HCT116 (cell line): ENCODE data around the gene SLC44A4. TPM values are rescaled to one million over a fixed set of nuclear protein-coding genes. Genes with fewer than 3 reads are reported as not detected.

Experiments used
- ATAC-seq: fragments of 200-7000 bp; cut with Tn5 transposase; 2 replicates; pipeline ENCODE4 v1.9.1; 2020; ENCODE audit warnings: mild to moderate bottlenecking, moderate library complexity
- BruUV-seq: library from RNA; stranded (reverse); fragments of 400-500 nt; replicated peaks from 2 replicates; lab custom pipeline; 2021; lab: Mats Ljungman, UMichigan
- CTCF ChIA-PET: fragments of 300-600 bp; sonication (Branson Sonifier 250); formaldehyde crosslinking; loops from one replicate; lab custom pipeline; 2021; ENCODE audit warnings: antibody characterized with exemption; lab: Charles Lee
- POLR2A ChIA-PET: fragments of 300-600, 350-600 bp; sonication (Branson Sonifier 250); formaldehyde crosslinking; loops from one replicate; lab custom pipeline; 2021; ENCODE audit warnings: antibody characterized with exemption; lab: Charles Lee
- RAD21 ChIA-PET, 2 experiments: fragments of 300-600 bp; sonication (Branson Sonifier 250); formaldehyde crosslinking; loops; one replicate each; lab custom pipeline; 2023; ENCODE audit warnings: low total read pairs in 2 of 2; ENCODE audit not compliant: uncharacterized antibody in 2 of 2, unreplicated experiment in 2 of 2, low non-redundant PET in 1 of 2; lab: Charles Lee
- DNase-seq: peaks from one replicate; pipeline ENCODE4 v3.0.0-alpha.2; 2010; ENCODE audit warnings: low read depth, low spot score
- H2AFZ ChIP-seq: fragments of 200-600 bp; shearing (Covaris generic), sonication (generic); 2 replicates; pipeline ENCODE4 v1.6.1; 2017; ENCODE audit warnings: low read depth, mixed run types, mixed read lengths, antibody characterized with exemption, low read length; ENCODE audit not compliant: poor library complexity, severe bottlenecking
- H3K27ac ChIP-seq: 2 replicates; pipeline ENCODE4 v1.5.1; 2012; ENCODE audit warnings: low read depth, low read length
- H3K27me3 ChIP-seq: fragments of 200-600 bp; sonication (generic); 2 replicates; pipeline ENCODE4 v1.6.1; 2016; ENCODE audit warnings: mixed run types, low read length, mixed read lengths; ENCODE audit not compliant: insufficient read depth
- H3K36me3 ChIP-seq, 2 experiments: fragments of 200-500 bp in 1 of 2; fragments of 200-600 bp in 1 of 2; sonication (Bioruptor generic) in 1 of 2; sonication (generic) in 1 of 2; 2 replicates each; pipeline versions ENCODE4 v1.5.1 to v1.6.1; 2014 to 2016; ENCODE audit warnings: low read length in 2 of 2, inconsistent platforms in 1 of 2, mixed read lengths in 1 of 2, mixed run types in 1 of 2; ENCODE audit not compliant: insufficient read depth in 2 of 2, control insufficient read depth in 1 of 2
- H3K4me1 ChIP-seq, 2 experiments: fragments of 200-600 bp in 1 of 2; sonication (generic) in 1 of 2; 2 replicates each; pipeline versions ENCODE4 v1.5.1 to v1.6.1; 2012 to 2017; ENCODE audit warnings: low read length in 2 of 2, inconsistent platforms in 1 of 2, mild to moderate bottlenecking in 1 of 2, mixed read lengths in 1 of 2, mixed run types in 1 of 2, moderate library complexity in 1 of 2; ENCODE audit not compliant: insufficient read depth in 2 of 2, control insufficient read depth in 1 of 2
- H3K4me2 ChIP-seq: fragments of 200-600 bp; sonication (generic); 2 replicates; pipeline ENCODE4 v1.6.1; 2017; ENCODE audit warnings: mixed run types, low read length, mixed read lengths
- H3K4me3 ChIP-seq, 2 experiments: fragments of 200-600 bp in 1 of 2; sonication (generic) in 1 of 2; replicated peaks in 1 of 2; 2 replicates each; pipeline ENCODE4 v1.5.1; 2011 to 2016; ENCODE audit warnings: low read length in 2 of 2, control low read depth in 1 of 2, low read depth in 1 of 2, mild to moderate bottlenecking in 1 of 2, mixed read lengths in 1 of 2, mixed run types in 1 of 2
- H3K79me2 ChIP-seq: fragments of 200-600 bp; sonication (generic); 2 replicates; pipeline ENCODE4 v1.6.1; 2017; ENCODE audit warnings: mild to moderate bottlenecking, mixed run types, low read length, moderate library complexity, mixed read lengths; ENCODE audit not compliant: insufficient read depth
- H3K9ac ChIP-seq: fragments of 200-600 bp; sonication (generic); 2 replicates; pipeline ENCODE4 v1.6.1; 2016; ENCODE audit warnings: low read length, mixed read lengths
- H3K9me2 ChIP-seq: fragments of 200-600 bp; sonication (generic), shearing (Covaris generic); 2 replicates; pipeline ENCODE4 v1.6.1; 2017; ENCODE audit warnings: mixed run types, mild to moderate bottlenecking, moderate library complexity; ENCODE audit not compliant: insufficient read depth
- H3K9me3 ChIP-seq, 2 experiments: fragments of 200-500 bp in 1 of 2; fragments of 200-600 bp in 1 of 2; sonication (Bioruptor generic) in 1 of 2; sonication (generic) in 1 of 2; 2 replicates each; pipeline ENCODE4 v1.6.1; 2014 to 2017; ENCODE audit warnings: low read length in 2 of 2, mixed read lengths in 2 of 2, inconsistent platforms in 1 of 2, low read depth in 1 of 2, mild to moderate bottlenecking in 1 of 2, mixed run types in 1 of 2, moderate library complexity in 1 of 2; ENCODE audit not compliant: control insufficient read depth in 1 of 2, insufficient read depth in 1 of 2
- H4K20me1 ChIP-seq: fragments of 200-600 bp; sonication (generic), shearing (Covaris generic); 2 replicates; pipeline ENCODE4 v1.6.1; 2017; ENCODE audit warnings: mixed run types, mild to moderate bottlenecking, moderate library complexity; ENCODE audit not compliant: insufficient read depth
- ATF3 ChIP-seq: IDR thresholded peaks from 2 replicates; pipeline ENCODE4 v1.6.1; 2012
- CBX3 ChIP-seq: IDR thresholded peaks from 2 replicates; pipeline ENCODE4 v1.6.1; 2012; ENCODE audit warnings: low read depth
- EGR1 ChIP-seq: IDR thresholded peaks from 2 replicates; pipeline ENCODE4 v1.6.1; 2012; ENCODE audit warnings: low read depth
- ELF1 ChIP-seq: IDR thresholded peaks from 2 replicates; pipeline ENCODE4 v1.6.1; 2012; ENCODE audit warnings: low read depth, borderline replicate concordance
- FOSL1 ChIP-seq: IDR thresholded peaks from 2 replicates; pipeline ENCODE4 v1.6.1; 2012; ENCODE audit warnings: low read depth
- REST ChIP-seq: IDR thresholded peaks from 2 replicates; pipeline ENCODE4 v1.6.1; 2012; ENCODE audit warnings: low read depth
- TCF7L2 ChIP-seq: IDR thresholded peaks from 2 replicates; pipeline ENCODE4 v1.7.0; 2011; ENCODE audit warnings: borderline replicate concordance, inconsistent platforms; ENCODE audit not compliant: insufficient read depth, insufficient read length; ENCODE audit errors: extremely low read depth
- ZNF274 ChIP-seq: fragments of 200-500 bp; sonication (Bioruptor generic); IDR thresholded peaks from 2 replicates; pipeline ENCODE4 v1.6.1; 2014; ENCODE audit warnings: mild to moderate bottlenecking, low read depth, low read length, inconsistent platforms
- intact Hi-C: fragments of 100-400 bp; cut with micrococcal nuclease; formaldehyde crosslinking; loops from 2 replicates; pipeline ENCODE4 v1.10.0; 2022
- total RNA-seq: library from RNA; stranded (reverse); gene quantifications from one replicate; pipeline ENCODE4 v1.2.1, GENCODE V29; 2021; ENCODE audit not compliant: unreplicated experiment

The SLC44A4 gene
- total RNA-seq, 1 experiment from 2014 or later, result 0.74 TPM

DNA sequence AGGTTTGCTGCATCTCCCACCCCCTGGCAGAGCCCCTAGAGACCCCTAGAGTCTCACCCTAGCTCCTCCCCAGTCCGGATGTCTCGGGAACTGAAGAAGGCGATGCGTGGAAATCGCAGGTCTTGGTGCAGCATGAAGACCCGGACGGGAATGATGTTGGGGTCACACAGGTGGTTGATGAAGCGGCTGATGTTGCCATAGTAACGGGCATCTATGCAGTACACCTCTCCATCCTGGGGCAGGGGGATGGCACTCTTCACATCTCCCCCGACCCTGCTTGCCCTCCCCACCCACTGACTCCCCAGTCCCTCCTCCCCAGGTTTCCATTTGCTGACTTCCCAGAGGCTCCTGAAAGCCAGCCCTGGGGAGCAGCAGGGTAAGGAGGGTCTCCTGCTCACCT lies 1.8 kb upstream of the SLC44A4 start:
- TF ChIP-seq TCF7L2, result no peak
- no peak for TF ChIP-seq CBX3
- TF ChIP-seq ELF1, result no peak
- TF ChIP-seq REST, result no peak
- no peak for TF ChIP-seq ZNF274
- no peak for TF ChIP-seq ATF3
- TF ChIP-seq EGR1, result no peak
- TF ChIP-seq FOSL1, result no peak
- peaks cover 31 to 42% of the 10 kb centered on the region in 2 experiments for H3K36me3 ChIP-seq
- CTCF ChIA-PET, result no interaction called here
- no peaks in the 10 kb centered on the region for H3K9me3 ChIP-seq
- no peak overlapping the region for H3K9ac ChIP-seq
- POLR2A ChIA-PET, result no interaction called here
- RAD21 ChIA-PET, result no interaction called here
- no peaks in the 10 kb centered on the region for H3K4me1 ChIP-seq
- no peaks in the 10 kb centered on the region for H3K79me2 ChIP-seq
- H3K4me3 ChIP-seq, result no peak overlapping the region
- no peak overlapping the region for H3K27ac ChIP-seq
- DNase-seq (no peak), ATAC-seq (no peak)
- no peaks in the 10 kb centered on the region for H3K27me3 ChIP-seq
- H3K9me2 ChIP-seq, result no peaks in the 10 kb centered on the region
- no peak overlapping the region for H2AFZ ChIP-seq
- BruUV-seq, result no TSS peak
- H3K4me2 ChIP-seq, result no peak overlapping the region
- H4K20me1 ChIP-seq, result no peaks in the 10 kb centered on the region
- intact Hi-C loops, result no loop called here
